Stimulated activated CD4-positive, alpha-beta T cell treated with anti-CD3 and anti-CD28 coated beads, Interleukin-4, amount 100 ng/mL, for 1 hour (primary cell): ENCODE results near the gene LIFR.

Experiments
- DNase-seq: peaks from one replicate; pipeline ENCODE4 v3.0.0-alpha.2; 2020

LIFR gene

DNA sequence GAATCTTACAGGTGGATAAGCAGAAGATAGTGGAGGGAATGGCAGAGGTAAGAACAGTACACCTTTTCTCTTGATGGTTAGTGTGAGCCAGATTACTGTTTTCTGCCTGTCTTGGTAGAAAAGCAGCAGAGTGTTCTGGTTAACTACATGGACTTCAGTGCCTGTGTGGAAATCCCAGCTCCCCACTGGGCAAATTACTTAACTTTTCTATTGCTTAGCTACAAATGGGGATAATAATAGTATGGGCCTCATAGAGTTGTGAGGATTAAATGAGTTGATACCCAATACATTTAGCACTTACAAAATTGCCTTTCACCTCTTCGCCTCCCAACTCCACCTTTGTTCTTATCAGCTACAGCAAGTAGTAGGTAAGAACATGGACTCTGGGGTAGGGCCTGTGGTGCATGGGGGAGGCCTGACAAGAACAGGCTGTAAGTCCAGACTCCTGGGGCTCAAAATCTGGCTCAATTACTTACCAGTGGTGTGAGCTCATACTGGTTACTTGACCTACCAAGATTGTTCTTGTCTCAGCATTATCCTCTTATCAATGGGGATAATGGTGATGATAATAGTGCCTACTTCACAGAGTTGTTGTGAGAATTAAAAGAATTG is 125.1 kb downstream of the LIFR start:
- no peak for DNase-seq

DNA sequence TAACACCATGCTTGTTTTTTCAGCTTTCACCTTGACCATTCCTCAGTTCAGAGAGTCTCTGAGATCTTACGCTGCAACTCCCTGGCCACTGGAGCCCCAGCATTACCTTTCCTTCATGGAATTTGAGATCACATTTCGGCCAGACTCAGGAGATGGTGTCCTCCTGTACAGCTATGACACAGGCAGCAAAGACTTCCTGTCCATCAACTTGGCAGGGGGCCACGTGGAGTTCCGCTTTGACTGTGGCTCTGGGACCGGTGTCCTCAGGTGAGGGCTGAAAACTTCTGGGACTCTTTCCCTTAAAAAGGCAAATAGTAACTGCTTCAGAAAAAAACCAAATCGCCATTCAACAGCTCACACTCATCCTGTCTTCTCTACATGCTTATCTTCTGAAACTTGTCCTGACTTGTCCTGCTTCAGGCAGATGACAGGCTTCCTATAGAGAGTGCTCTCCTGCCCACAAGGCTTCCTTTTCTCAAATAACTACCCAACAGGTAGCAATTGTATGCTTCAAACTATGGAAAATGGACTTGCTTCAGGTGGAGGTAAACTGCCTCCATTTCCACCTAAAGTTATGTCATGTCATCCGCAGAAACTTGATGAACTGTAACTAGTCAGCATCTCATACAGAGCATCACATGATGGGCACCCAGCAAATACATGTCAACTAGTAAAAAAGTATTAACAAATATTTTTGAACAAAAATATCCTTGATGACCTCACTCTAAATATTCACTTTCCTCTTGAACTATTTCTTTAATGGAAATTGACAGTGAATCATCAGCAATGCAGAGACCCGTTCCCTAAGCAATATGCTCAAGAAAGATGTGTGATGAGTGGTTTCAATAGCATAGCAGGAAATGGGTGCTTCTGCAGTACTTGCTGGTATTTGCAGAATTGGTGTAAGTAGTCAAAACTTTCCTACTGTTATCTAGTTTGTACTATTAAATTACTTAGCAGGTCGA is 129.2 kb downstream of the LIFR start:
- no peak for DNase-seq

DNA sequence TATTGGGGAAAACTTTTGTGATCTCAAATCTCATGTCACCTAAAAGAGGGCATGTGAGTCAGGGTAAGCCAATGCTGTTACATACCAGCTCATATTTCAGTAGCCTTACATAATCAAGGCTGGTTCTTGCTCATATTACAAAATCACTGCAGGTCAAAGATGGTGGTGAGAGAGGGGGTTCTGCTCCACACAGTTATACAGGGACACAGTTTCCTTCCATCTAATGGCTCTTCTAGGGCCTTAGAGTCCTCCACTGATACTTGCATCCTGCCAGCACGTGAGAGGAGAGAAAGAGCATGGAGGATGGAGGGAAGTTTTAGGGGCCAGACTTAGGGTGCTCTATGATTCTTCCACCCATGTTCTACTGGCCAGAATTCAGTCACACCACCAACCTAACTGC is 130.0 kb downstream of the LIFR start:
- DNase-seq = no peak
